ENCODE measurements around the gene C1QTNF1.
"Not testable (repeated sequence)": the region's sequence is repeated elsewhere in the genome, so short reads cannot be mapped to it uniquely, and the experiment has no call there.

The C1QTNF1 gene

GRCh38 chr17:79006794-79007503 is 17.0 kb upstream of the C1QTNF1 start:
- DNase-seq, result no peak

DNA sequence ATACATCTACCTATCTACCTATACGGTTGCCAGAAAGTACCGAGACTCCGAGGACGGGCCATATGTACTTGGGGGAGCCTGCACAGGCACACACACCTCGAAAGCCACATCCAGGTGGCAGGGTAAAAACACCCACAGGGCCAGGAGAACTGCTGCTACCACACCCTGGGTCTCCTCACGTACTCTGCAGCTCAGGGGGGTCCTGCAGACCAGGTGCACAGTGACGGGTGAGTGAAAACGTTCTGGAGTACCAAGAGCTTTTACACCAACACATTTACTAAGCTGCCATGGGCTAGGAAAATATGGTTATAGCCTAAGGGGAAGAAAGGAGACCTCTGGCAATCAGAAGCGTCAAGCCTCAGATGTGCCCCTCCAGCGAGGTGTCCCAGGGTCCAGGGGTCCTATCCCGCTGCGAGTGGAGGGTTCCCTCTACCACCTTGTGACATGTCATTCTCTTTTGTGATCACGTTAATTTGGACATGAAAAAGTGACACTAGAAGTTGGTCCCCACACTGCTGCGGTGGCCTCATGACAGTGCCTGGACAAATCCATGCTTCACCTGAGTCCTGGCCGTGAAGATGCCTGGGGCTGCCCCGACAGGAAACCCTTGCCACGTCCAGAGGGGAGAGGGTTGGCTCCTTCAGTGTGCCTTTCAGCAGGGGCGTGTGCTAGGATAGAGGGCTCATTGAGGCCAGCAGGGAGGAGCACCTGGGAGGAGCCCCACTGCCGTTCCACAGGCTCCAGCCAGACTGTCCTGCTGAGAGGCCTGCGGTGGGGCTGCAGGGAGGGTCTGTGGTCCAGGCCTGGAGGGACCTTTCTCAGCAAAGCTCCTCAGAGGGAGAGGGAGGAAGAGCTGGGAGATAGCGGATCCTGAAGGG is 16.2 kb upstream of the C1QTNF1 start:
- DNase-seq, result no peak

DNA sequence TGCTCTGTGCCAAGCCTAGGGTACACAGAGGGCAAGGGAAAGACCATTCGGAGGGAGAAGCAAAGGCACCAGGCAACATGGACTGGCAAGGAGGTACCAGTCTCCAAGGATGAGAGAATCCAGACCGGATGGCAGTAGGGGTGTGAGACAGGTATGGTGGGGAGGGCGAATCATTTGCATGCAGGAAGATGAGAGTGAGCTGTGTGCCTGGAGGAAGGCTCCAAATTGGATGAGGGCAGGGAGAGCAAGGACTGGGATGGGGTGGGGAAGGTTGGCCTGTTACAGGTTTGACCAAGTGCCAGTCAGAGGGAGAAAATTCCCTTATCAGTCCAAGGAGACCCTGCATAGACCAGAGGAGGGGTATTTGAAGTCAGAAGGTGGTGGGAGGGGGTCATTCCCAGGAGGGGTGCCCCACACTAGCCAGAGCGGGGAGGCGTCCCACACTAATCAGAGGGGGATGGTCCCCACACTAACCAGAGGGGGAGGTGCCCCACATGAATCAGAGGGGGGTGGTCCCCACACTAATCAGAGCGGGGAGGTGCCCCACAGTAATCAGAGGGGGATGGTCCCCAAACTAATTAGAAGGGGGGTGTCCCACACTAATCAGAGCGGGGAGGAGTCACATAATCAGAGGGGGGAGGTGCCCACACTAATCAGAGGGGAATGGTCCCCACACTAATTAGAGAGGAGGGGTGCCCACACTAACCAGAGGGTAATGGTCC is 15.1 kb upstream of the C1QTNF1 start:
- DNase-seq, result no peak

DNA sequence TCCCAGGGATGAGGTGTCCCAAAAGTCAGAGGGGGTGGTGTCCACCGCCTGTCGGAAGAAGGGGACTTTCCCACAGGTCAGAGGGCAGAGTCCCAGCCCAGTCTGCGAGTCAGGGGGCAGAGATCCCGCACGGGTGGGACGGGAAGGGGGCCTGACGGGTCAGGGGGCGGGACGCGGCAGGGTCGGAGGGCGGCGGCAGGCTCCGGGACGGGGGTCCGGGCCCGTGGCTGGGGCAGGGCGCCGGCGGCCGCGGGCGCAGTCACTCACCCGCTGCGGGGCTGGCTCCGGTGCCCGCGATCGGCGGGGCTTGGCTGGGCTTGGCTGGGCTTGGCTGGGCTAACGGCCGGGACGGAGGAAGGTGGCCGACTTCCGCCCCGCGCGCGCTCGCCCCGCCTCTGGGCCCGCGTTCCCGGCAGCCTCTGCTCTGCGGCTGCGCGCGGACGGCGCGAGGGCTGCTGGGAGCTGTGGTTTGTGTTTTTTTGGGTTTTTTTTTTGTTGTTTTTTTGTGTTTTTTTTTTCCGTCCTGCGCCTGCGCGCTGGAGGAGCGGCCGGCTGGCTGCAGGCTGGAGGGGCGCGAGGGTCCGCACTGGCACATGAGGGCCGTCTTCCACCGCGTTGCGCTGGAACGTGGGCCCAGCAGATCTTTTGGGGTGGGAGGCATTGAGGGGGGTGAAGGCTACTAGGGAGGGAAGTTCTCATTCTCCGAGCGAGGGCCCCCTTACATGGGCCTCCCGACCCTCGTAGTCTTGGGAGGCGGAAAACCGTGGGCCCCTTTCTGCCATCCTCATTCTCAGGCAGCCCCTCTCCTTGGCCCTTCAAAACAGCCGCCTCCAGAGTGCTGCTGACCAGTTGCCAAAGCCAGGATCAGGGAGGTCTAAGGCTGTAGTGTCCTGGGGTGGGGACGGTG is 14.3 kb upstream of the C1QTNF1 start, which contains the start of gene CANT1:
CANT1 (minus strand) TSS at position 368 of the 907 bp plus-strand sequence. CDS start 12,142 bp downstream, outside the sequence.
- peak; percentile 72 to 81 for DNase-seq

- no peak for DNase-seq
Measured at GRCh38 chr17:79010304-79010646, 13.7 kb upstream of the C1QTNF1 start.

DNA sequence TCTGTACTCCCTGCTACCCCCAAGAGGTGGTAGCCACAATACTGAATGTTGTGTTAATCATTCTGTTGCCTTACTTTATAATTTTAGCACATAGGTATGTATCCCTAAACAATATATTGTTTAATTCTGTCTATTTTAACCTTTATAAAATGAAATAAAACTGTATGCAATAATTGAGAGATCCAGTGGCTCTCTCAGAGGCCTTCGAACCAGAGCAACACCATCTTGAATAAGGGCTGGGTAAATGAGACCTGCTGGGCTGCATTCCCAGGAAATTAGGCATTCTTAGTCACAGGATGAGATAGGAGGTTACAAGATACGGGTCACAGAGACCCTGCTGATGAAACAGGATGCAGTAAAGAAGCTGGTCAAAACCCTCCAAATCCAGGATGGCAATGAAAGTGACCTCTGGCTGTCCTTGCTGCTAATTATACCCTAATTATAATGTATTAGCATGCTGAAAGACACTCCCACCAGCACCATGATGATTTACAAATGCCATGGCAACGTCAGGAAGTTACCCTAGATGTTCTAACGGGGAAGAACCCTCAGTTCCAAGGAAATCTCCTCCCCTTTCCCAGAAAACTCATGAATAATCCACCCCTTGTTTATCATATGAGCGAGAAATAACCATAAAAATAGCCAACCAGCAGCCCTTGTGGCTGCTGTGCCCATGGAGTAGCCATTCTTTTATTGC is 12.4 kb upstream of the C1QTNF1 start:
- DNase-seq, result no peak

- no peak for DNase-seq
Measured at GRCh38 chr17:79012563-79013134, 11.3 kb upstream of the C1QTNF1 start.

- no peak for DNase-seq
Measured at GRCh38 chr17:79014158-79014758, 9.7 kb upstream of the C1QTNF1 start.

DNA sequence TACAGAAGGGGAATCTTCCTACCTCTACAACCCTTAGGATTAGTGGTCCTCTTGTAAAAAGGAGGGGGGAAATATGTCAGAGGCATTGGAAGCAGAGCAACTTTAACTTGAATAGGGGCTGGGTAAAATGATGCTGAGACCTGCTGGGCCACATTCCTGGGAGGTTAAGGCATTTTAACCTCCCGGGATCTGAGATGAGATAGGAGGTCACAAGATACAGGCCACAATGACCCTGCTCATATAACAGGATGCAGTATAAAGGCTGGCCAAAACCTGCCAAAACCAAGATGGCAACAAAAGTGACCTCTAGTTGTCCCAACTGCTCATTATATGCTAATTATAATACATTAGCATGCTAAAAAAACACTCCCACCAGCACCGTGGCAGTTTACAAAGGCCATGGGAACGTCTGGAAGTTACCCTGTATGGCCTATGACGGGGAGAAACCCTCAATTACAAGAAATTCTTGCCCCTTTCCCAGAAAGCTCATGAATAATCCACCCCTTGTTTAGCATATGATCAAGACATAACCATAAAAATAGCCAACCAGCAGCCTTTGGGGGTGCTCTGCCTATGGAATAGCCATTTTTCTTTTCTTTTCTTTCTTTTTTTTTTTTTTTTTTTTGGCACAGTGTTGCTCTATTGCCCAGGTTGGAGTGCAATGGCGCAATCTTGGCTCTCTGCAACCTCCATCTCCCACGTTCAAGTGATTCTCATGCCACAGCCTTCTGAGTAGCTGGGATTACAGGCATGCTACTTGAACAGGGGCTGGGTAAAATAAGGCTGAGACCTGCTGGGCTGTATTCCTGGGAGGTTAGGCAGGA is 6.2 kb upstream of the C1QTNF1 start:
- DNase-seq, result no peak

DNA sequence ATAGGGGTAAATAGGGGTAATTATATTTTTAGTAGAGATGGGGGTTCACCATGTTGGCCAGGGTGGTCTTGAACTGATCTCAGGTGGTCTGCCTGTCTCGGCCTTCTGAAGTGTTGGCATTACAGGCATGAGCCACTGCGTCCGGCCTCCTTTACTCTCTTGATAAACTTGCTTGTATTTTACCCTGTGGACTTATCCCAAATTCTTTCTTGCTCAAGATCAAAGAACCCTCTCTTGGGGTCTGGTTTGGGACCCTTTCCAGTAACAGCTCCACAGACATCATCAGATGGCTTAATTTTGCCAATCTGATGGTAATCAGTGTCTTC is 5.6 kb upstream of the C1QTNF1 start:
- no peak for DNase-seq

- no peak for DNase-seq
Measured at GRCh38 chr17:79019261-79019631, 4.7 kb upstream of the C1QTNF1 start.

DNA sequence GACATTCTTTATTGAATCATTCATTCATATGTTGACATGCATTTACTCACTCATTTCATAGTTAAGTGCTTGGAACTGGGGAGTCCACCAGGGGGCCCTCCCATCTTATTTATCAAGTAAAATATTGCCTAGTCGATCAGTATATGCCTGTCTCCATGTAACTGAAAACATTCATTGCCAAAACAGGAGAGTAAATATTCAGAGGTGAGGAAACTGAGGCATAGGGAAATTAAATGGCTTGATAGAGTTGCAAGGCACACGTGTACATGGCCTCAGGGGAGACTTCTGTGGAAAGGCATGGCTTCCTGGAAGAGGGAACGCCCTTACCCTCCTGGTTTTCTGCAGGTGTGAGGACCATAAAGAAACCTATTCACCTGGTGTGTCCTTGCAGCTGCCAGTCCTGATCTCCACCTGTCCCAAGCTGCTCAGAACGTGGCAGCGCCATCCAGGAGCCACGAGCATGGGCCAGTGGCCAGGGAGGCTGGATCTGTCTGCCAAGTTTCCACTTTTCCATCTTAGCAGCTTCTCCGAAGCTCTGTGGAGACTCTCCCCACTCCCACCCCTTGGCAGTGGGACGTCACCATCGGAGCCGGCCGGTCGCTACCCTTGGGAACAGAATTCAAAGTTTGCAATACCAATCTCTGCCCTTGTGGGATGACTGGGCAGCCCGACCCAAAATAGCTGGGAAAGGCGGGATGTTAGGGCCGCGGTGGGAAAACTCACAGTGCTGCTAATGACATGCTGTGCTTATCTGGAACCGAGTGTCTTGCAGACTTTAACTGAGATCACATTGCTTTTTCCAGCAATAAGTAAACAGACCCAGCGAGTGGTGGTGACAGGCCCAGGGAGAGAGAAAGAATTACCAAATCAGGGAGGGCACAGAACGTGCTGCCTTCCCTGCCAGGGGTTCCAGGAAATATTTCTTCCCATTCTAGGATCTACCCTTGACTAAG is 4.1 kb upstream of the C1QTNF1 start:
- DNase-seq, result peak; percentile 82 to 85

GRCh38 chr17:79020631-79021301 is 3.2 kb upstream of the C1QTNF1 start:
- no peak for DNase-seq

- DNase-seq, result not testable (repeated sequence)
Measured at GRCh38 chr17:79021929-79022328, 2.0 kb upstream of the C1QTNF1 start.

DNA sequence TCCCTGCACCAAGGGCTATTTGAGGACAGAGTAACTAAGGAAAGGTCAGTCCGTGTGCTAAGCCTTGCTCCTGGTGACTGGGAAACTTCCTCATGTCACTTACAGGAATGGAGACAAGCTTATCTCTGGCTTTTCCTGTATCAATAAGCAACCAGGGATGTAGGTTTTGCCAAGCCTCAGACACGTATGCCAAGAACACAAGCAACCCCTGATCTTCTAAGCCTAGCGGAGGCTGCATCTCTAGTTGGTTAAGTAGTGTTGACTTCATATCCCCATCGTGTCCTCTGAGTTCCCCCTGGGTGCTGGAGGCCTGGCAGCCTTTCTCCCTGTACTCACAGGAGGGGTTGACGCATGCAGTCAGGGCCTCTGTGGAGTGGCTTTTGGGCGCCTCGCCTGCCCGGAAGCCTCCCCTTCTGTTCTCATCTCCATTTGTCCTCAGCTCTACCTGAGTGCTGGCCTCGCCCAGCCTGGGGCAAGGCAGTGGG is 1.4 kb upstream of the C1QTNF1 start:
- DNase-seq, result no peak

- DNase-seq, result no peak
Measured at GRCh38 chr17:79023180-79023705, 726 bp upstream of the C1QTNF1 start.

DNA sequence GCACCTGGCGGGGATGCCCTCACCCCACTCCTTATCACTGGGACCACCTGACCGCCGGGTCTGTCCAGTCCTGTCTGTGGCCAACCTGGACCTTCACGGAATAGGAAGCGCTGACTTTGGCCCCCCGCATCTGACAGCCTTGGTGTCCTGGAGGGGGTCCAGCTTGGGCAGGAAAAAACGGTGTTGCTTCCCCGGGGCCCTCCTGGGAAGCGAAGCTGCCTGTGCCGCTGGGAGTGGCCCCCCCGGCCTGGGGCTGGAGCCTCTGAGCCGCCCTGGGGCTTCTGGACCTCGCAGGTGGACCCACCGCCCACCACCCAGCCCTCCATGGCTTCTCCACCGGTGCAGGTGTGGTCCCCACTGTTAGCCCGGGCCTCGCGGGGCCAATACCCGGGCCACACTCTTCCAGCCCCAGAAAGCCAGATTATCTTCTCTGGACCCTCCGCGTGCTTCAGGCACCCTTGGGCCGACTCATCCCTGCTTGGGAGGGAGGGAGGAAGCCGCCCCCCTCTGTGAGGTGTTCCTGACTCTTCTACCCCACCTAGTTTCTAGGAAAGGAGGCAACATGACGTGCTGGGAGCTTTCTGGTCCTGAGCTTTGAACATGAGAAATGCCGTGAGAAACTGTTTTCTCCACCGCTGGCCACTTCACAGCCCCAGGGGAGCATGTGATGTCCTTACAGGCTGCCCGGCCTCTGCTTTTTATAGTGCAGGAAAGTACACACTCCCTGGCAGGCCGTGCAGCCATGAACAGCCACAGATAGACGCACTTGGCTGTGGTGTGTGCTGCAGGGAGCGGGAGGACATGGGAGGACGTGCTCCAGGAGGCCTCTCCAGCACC is 1.1 kb downstream of the C1QTNF1 start:
- no peak for DNase-seq

Measured in Kasumi-1 (cell line).